Measurements from ENCODE around the gene PTPN1.

PTPN1 gene

GRCh38 chr20:50514035-50514337, 3.8 kb downstream of the PTPN1 start:
- H3K4me3 ChIP-seq (ENCODE audit: low read depth, low read length) = peak overlapping the region; percentile 14
- TF ChIP-seq, protein P1, sequence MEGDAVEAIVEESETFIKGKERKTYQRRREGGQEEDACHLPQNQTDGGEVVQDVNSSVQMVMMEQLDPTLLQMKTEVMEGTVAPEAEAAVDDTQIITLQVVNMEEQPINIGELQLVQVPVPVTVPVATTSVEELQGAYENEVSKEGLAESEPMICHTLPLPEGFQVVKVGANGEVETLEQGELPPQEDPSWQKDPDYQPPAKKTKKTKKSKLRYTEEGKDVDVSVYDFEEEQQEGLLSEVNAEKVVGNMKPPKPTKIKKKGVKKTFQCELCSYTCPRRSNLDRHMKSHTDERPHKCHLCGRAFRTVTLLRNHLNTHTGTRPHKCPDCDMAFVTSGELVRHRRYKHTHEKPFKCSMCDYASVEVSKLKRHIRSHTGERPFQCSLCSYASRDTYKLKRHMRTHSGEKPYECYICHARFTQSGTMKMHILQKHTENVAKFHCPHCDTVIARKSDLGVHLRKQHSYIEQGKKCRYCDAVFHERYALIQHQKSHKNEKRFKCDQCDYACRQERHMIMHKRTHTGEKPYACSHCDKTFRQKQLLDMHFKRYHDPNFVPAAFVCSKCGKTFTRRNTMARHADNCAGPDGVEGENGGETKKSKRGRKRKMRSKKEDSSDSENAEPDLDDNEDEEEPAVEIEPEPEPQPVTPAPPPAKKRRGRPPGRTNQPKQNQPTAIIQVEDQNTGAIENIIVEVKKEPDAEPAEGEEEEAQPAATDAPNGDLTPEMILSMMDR (IDR thresholded peaks at IDR 0.05; ENCODE audit: borderline replicate concordance, insufficient read depth, low read depth, low read length) = no peak

- TF ChIP-seq, protein P1 (IDR thresholded peaks at IDR 0.05; ENCODE audit: borderline replicate concordance, insufficient read depth, low read depth, low read length) = no peak
- no peak overlapping the region for H3K4me3 ChIP-seq (ENCODE audit: low read depth, low read length)
Observed at GRCh38 chr20:50514750-50515149, 4.6 kb downstream of the PTPN1 start.

- TF ChIP-seq, protein P1 (IDR thresholded peaks at IDR 0.05; ENCODE audit: borderline replicate concordance, insufficient read depth, low read depth, low read length) = no peak
- H3K4me3 ChIP-seq (ENCODE audit: low read depth, low read length) = no peak overlapping the region
Observed at GRCh38 chr20:50515471-50516106, 5.4 kb downstream of the PTPN1 start.

- no peak overlapping the region for H3K4me3 ChIP-seq (ENCODE audit: low read depth, low read length)
Observed at GRCh38 chr20:50516180-50516934, 6.2 kb downstream of the PTPN1 start.

GRCh38 chr20:50516935-50517816, 7.0 kb downstream of the PTPN1 start:
- TF ChIP-seq, protein P1 (IDR thresholded peaks at IDR 0.05; ENCODE audit: borderline replicate concordance, insufficient read depth, low read depth, low read length) = no peak
- H3K4me3 ChIP-seq (ENCODE audit: low read depth, low read length) = no peak overlapping the region

More at GRCh38 chr20:50516180-50516934, 6.2 kb downstream of the PTPN1 start:
- TF ChIP-seq, protein P1 (IDR thresholded peaks at IDR 0.05; ENCODE audit: borderline replicate concordance, insufficient read depth, low read depth, low read length) = no peak

GRCh38 chr20:50517817-50518154, 7.6 kb downstream of the PTPN1 start:
- H3K4me3 ChIP-seq (ENCODE audit: low read depth, low read length) = no peak overlapping the region
- TF ChIP-seq, protein P1 (IDR thresholded peaks at IDR 0.05; ENCODE audit: borderline replicate concordance, insufficient read depth, low read depth, low read length) = no peak
